Bronchial epithelial cell (primary cell): ENCODE data around the gene CCNE1. TPM values are rescaled to one million over a fixed set of nuclear protein-coding genes. Genes with fewer than 3 reads are reported as not detected.
A peak's percentile ranks its signal among the peaks of the same experiment; 100 is the strongest.

Experiments
- DNase-seq: peaks from one replicate; pipeline ENCODE4 v3.0.0-alpha.2; 2010; ENCODE audit warnings: low read depth
- FAIRE-seq: peaks from 2 replicates; lab custom pipeline; 2011; peaks lifted over from hg19 to GRCh38; lab: Jason Lieb, UNC
- H3K27me3 ChIP-seq: 2 replicates; pipeline ENCODE4 v1.5.1; 2011; ENCODE audit warnings: low read length; ENCODE audit not compliant: control insufficient read depth, insufficient read depth
- H3K36me3 ChIP-seq: 2 replicates; pipeline ENCODE4 v1.5.1; 2011; ENCODE audit warnings: low read length; ENCODE audit not compliant: control insufficient read depth, insufficient read depth
- H3K4me3 ChIP-seq: 2 replicates; pipeline ENCODE4 v1.5.1; 2011; ENCODE audit warnings: mild to moderate bottlenecking, low read depth, low read length, control low read depth
- total RNA-seq: library from RNA; depleted of rRNA; stranded (reverse); fragments of >200 nt; gene quantifications from 2 replicates; pipeline ENCODE4 v1.2.1, GENCODE V29; 2014
- TF ChIP-seq, protein P1 (sequence below): IDR thresholded peaks from 2 replicates; pipeline ENCODE4 v1.5.1; 2011; ENCODE audit warnings: mild to moderate bottlenecking, moderate library complexity, low read length, control low read depth, inconsistent platforms; ENCODE audit not compliant: insufficient read depth, severe bottlenecking

Gene CCNE1
- total RNA-seq, 1 donor from 2014 or later: 6.1 TPM

GRCh38 chr19:29768166-29768565 is 43.6 kb upstream of the CCNE1 start:
- no peak for FAIRE-seq
- no peaks in the 10 kb centered on the region for H3K36me3 ChIP-seq
- TF ChIP-seq, protein P1, sequence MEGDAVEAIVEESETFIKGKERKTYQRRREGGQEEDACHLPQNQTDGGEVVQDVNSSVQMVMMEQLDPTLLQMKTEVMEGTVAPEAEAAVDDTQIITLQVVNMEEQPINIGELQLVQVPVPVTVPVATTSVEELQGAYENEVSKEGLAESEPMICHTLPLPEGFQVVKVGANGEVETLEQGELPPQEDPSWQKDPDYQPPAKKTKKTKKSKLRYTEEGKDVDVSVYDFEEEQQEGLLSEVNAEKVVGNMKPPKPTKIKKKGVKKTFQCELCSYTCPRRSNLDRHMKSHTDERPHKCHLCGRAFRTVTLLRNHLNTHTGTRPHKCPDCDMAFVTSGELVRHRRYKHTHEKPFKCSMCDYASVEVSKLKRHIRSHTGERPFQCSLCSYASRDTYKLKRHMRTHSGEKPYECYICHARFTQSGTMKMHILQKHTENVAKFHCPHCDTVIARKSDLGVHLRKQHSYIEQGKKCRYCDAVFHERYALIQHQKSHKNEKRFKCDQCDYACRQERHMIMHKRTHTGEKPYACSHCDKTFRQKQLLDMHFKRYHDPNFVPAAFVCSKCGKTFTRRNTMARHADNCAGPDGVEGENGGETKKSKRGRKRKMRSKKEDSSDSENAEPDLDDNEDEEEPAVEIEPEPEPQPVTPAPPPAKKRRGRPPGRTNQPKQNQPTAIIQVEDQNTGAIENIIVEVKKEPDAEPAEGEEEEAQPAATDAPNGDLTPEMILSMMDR: no peak
- no peak for DNase-seq
- no peaks in the 10 kb centered on the region for H3K27me3 ChIP-seq
- no peak overlapping the region for H3K4me3 ChIP-seq

GRCh38 chr19:29769997-29770396 is 41.8 kb upstream of the CCNE1 start:
- FAIRE-seq: no peak
- Histone ChIP-seq H3K27me3 (no peaks in the 10 kb centered on the region), H3K36me3 (no peaks in the 10 kb centered on the region), H3K4me3 (no peak overlapping the region)
- TF ChIP-seq, protein P1: no peak
- no peak for DNase-seq

GRCh38 chr19:29770648-29771047 is 41.1 kb upstream of the CCNE1 start:
- Histone ChIP-seq H3K4me3 (no peak overlapping the region), H3K36me3 (no peaks in the 10 kb centered on the region), H3K27me3 (no peaks in the 10 kb centered on the region)
- DNase-seq (no peak), FAIRE-seq (no peak)
- TF ChIP-seq, protein P1: no peak

DNA sequence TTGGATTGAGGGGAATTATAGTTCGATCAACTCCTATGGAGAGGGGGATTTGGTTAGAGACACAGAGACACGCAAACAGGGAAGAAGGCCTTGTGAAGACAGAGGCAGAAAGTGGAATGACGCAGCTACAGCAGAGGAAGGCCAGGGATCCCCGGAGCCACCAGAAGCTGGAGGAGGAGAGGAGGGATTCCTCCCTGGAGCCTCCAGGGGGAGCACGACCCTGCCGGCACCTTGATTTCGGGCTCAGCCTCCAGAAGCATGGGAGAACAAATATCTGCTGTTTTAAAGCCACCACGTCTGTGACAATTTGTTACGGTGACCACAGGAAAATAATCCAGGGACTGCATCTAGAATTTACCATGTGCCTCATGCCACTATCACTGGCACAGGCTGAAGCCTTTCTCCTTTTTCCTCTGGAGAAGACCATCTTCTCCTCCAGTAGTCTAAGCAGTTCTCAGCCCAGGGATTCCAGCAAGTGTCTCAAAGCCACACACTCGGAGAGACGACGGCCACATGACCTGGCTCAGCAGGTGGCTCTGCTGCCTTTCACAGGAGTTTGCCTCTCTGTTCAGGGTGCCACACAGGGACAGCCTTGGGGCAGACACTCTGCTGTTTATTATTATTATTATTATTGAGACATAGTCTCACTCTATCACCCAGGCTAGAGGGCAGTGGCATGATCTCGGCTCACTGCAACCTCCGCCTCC is 39.9 kb upstream of the CCNE1 start:
- FAIRE-seq (peak; percentile 62), DNase-seq (peak; percentile 18)
- H3K36me3 ChIP-seq: no peaks in the 10 kb centered on the region
- no peak overlapping the region for H3K4me3 ChIP-seq
- no peaks in the 10 kb centered on the region for H3K27me3 ChIP-seq
- TF ChIP-seq, protein P1: peak; percentile 68

DNA sequence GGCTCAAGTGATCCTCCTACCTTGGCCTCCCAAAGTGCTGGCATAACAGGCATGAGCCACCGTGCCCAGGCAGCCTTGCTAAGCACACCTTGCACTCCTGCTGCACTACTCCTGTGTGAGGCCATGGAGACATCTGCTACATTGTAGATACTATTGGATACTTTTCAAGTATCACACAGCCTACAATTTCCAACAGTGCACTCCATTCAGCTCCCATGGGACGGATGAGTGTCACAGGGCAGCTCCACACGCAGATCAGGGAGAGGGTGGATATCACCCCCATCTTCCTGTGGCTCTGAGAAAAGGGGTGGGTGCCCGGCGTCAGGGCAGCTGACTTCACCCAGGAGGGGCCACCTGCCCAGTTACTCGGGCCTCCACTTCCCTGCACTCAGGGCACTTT is 39.1 kb upstream of the CCNE1 start:
- DNase-seq (no peak), FAIRE-seq (no peak)
- TF ChIP-seq, protein P1: no peak
- Histone ChIP-seq H3K27me3 (no peaks in the 10 kb centered on the region), H3K36me3 (no peaks in the 10 kb centered on the region), H3K4me3 (no peak overlapping the region)

- no peaks in the 10 kb centered on the region for H3K36me3 ChIP-seq
- H3K4me3 ChIP-seq: no peak overlapping the region
- no peaks in the 10 kb centered on the region for H3K27me3 ChIP-seq
- TF ChIP-seq, protein P1: no peak
- DNase-seq (no peak), FAIRE-seq (no peak)
Observed at GRCh38 chr19:29773141-29773540, 38.6 kb upstream of the CCNE1 start.
